Measurements from ENCODE around the gene BCAR1. TPM values are rescaled to one million over a fixed set of nuclear protein-coding genes. Genes with fewer than 3 reads are reported as not detected.

Gene BCAR1
- total and polyA plus RNA-seq, 10 of the 15 experiments (the other 5 are each of a cell fraction or from before 2014, with no cell fraction given) = 0.13 to 14.1 (median 2.8) TPM; not detected in 1

DNA sequence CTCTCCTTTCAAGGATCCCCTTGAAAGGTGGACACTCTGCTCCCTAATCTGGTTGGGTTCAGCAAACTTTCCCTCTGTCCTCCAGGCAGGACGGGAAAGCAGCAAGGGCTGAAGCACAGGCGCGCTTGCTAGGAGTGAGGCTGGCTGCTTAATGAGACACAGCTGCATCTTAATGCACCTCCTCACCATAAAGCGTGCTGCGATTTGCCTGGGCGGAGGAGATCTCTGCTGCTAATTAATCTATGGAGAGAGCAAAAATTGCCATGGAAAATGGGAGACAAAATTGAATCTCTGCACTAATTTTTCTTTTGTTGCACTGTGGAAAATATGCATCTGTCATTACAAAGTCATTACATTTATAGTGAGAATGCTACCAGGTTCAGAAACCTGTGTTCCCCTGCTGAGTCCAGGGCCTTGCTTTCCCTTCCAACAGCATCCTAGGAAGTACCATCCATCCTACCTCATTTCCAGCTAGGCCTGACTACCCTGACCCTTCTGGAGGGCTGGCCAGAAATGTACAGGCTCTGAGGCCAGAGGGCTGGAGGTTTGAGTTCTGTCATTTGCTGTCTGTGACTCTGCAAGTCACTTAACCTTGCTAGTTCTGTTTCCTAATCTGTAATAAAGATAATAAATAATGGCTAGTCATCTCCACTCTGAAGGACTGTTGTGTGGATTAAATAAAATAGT is 43.5 kb upstream of the BCAR1 start:
- CTCF ChIA-PET = interaction anchor here (1.3 kb wide), 1 partner anchor 95 kb away, joined by 4 read pairs; no protein-coding TSS in a partner anchor
- Histone ChIP-seq H3K79me2 (ENCODE audit: control insufficient read depth, insufficient read depth, low read length) (no peaks in the 10 kb centered on the region), H3K27ac (ENCODE audit: control insufficient read depth, insufficient read depth) (no peak overlapping the region), H3K4me3 (no peak overlapping the region), H3K4me2 (ENCODE audit: control insufficient read depth, insufficient read depth) (no peak overlapping the region), H3K36me3 (ENCODE audit: control insufficient read depth in 2 of 2, insufficient read depth in 2 of 2, low read length in 1 of 2) (no peaks in the 10 kb centered on the region; a peak in 1 of 4 replicates), H3K9me3 (replicated peaks; ENCODE audit: control insufficient read depth, insufficient read depth, low read length) (no peaks in the 10 kb centered on the region), H3K27me3 (replicated peaks in 1 of 2; ENCODE audit: control insufficient read depth in 2 of 2, insufficient read depth in 2 of 2, low read length in 1 of 2) (no peaks in the 10 kb centered on the region), H3K9ac (ENCODE audit: control insufficient read depth, insufficient read depth, low read length) (no peak overlapping the region), H2AFZ (ENCODE audit: control insufficient read depth, low read depth, low read length) (no peak overlapping the region), H4K20me1 (ENCODE audit: control insufficient read depth, insufficient read depth) (no peaks in the 10 kb centered on the region), H3K4me1 (ENCODE audit: control insufficient read depth, insufficient read depth, low read length) (no peaks in the 10 kb centered on the region)
- no TSS peak for BruUV-seq (replicated peaks)
- no peak for ATAC-seq
- POLR2A ChIA-PET = no interaction called here
- SMC1A ChIA-PET (ENCODE audit: uncharacterized antibody, unreplicated experiment) = interaction anchor here (0.8 to 1.6 kb wide), 2 partner anchors 84 to 432 kb away, joined by 3 to 5 read pairs; no protein-coding TSS in a partner anchor
- in situ Hi-C loops (cut with MboI) (no loop called here), intact Hi-C loops (cut with micrococcal nuclease; ENCODE audit: unreplicated experiment) (no loop called here)
- RAD21 ChIA-PET (ENCODE audit: unreplicated experiment) = no interaction called here
- no peak for DNase-seq (ENCODE audit: low read depth, low spot score)
- WGBS (ENCODE audit: insufficient coverage, insufficient replicate concordance, low lambda C conversion rate, missing lambda C conversion rate) = 89% methylated on average over 6 of the region's 6 CpGs
- FAIRE-seq = no peak
- TF ChIP-seq ZNF24 (IDR thresholded peaks at IDR 0.05) (no peak), IKZF1 (conservative IDR thresholded peaks at IDR 0.05) (no peak), HCFC1 (IDR thresholded peaks at IDR 0.05; ENCODE audit: low read length) (no peak), CBFB (IDR thresholded peaks at IDR 0.05; ENCODE audit: low read depth) (no peak), STAT1 (conservative IDR thresholded peaks at IDR 0.05) (no peak), CREM (IDR thresholded peaks at IDR 0.05; ENCODE audit: low read depth) (no peak), JUNB (IDR thresholded peaks at IDR 0.05) (no peak), ZNF592 (IDR thresholded peaks at IDR 0.05) (no peak), TCF7 (IDR thresholded peaks at IDR 0.05; ENCODE audit: borderline replicate concordance) (no peak), RELB (IDR thresholded peaks at IDR 0.05; ENCODE audit: low read depth) (no peak), MTA3 (IDR thresholded peaks at IDR 0.05; ENCODE audit: borderline replicate concordance, low read length) (no peak), ZBED1 (IDR thresholded peaks at IDR 0.05; ENCODE audit: borderline replicate concordance) (no peak), EGR1 (IDR thresholded peaks at IDR 0.05; ENCODE audit: borderline replicate concordance in 1 of 2, low read depth in 2 of 2, low read length in 2 of 2) (no peak)
- TF ChIP-seq, protein P1, sequence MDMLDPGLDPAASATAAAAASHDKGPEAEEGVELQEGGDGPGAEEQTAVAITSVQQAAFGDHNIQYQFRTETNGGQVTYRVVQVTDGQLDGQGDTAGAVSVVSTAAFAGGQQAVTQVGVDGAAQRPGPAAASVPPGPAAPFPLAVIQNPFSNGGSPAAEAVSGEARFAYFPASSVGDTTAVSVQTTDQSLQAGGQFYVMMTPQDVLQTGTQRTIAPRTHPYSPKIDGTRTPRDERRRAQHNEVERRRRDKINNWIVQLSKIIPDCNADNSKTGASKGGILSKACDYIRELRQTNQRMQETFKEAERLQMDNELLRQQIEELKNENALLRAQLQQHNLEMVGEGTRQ (IDR thresholded peaks at IDR 0.05; ENCODE audit: borderline replicate concordance, low read depth, low read length) = no peak
- TF ChIP-seq, protein P2, sequence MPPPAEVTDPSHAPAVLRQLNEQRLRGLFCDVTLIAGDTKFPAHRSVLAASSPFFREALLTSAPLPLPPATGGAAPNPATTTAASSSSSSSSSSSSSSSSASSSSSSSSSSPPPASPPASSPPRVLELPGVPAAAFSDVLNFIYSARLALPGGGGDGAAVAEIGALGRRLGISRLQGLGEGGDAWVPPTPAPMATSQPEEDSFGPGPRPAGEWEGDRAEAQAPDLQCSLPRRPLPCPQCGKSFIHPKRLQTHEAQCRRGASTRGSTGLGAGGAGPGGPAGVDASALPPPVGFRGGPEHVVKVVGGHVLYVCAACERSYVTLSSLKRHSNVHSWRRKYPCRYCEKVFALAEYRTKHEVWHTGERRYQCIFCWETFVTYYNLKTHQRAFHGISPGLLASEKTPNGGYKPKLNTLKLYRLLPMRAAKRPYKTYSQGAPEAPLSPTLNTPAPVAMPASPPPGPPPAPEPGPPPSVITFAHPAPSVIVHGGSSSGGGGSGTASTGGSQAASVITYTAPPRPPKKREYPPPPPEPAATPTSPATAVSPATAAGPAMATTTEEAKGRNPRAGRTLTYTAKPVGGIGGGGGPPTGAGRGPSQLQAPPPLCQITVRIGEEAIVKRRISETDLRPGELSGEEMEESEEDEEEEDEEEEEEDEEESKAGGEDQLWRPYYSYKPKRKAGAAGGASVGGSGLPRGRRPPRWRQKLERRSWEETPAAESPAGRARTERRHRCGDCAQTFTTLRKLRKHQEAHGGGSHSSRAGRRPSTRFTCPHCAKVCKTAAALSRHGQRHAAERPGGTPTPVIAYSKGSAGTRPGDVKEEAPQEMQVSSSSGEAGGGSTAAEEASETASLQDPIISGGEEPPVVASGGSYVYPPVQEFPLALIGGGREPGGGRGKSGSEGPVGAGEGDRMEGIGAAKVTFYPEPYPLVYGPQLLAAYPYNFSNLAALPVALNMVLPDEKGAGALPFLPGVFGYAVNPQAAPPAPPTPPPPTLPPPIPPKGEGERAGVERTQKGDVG (CRISPR knock-in tag; IDR thresholded peaks at IDR 0.05) = no peak
